Skin of body (tissue), 2 donors: ENCODE measurements around the gene LINC00632. TPM values are rescaled to one million over a fixed set of nuclear protein-coding genes. Genes with fewer than 3 reads are reported as not detected.
"Not testable (repeated sequence)": the region's sequence is repeated elsewhere in the genome, so short reads cannot be mapped to it uniquely, and the experiment has no call there.

ENCODE experiments used
- DNase-seq: peaks from one replicate; lab custom pipeline; 2025; lab: John Stamatoyannopoulos, UW
- total RNA-seq: library from RNA; depleted of rRNA; stranded (reverse); fragments of >200 nt; gene quantifications from one replicate; pipeline ENCODE4 v1.2.3, GENCODE V29; 2014

The LINC00632 gene
- total RNA-seq = 61.9 TPM

DNA sequence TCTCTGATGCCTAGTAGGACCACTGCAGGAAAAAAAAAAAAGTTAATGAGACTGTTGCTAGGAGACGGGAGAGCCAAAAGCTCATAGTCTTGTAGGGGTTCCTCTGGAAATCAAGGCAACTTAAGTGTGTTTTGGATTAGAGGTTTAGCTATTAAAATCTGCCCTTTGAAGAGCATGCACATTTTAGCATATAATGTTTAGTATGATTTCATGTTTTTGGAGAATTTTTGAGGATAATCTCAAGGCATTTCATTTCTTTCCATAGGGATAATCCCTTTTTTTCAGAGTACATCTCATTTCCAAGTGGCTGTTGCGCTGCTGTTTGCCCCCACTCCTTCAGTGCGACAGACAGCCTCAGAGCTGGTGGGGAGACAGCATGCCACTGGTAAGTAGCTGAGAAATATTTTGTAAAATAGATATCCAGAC lies at the start of gene LINC00632:
LINC00632 (plus strand) TSS at position 339 of the 426 bp plus-strand sequence.
- DNase-seq = no peak

DNA sequence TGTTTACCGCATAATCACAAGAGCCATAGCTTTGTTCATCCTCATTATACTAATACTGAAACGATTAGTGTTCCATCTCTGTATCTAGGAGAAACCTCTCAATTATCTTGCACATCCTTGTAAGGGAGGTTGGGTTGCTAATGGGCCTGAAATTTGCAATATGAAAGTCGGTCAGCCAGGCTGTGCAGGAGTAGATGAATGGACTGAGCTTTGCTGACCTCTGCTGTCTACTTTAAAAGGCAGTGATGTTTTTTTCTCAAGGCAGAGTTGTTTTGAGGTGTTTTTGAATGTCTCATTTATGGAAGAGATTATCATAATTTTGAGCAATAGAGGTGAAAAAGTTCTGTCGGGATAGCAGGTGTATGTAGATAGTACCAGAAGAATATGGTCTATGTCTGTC lies 47.9 kb upstream of the LINC00632 start:
- no peak for DNase-seq

DNA sequence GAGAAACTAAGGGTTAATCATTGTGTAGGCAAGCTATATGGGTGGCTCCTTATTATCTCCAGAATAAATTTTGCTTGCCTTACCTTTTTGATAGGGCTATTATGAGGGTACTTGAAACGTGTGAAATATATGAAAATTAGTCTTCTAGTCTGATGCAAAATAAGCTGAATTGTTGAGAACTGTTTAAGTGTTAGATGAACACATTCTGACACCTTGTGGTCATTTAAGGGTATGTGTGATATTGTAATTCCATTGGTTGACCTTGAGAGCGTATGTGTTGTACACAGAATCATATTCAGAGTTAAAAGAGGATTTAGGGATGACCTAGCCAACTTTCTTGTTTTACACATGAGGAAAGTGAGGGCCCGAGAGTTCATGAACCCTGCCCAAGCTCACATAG lies 44.6 kb upstream of the LINC00632 start:
- DNase-seq = no peak

DNA sequence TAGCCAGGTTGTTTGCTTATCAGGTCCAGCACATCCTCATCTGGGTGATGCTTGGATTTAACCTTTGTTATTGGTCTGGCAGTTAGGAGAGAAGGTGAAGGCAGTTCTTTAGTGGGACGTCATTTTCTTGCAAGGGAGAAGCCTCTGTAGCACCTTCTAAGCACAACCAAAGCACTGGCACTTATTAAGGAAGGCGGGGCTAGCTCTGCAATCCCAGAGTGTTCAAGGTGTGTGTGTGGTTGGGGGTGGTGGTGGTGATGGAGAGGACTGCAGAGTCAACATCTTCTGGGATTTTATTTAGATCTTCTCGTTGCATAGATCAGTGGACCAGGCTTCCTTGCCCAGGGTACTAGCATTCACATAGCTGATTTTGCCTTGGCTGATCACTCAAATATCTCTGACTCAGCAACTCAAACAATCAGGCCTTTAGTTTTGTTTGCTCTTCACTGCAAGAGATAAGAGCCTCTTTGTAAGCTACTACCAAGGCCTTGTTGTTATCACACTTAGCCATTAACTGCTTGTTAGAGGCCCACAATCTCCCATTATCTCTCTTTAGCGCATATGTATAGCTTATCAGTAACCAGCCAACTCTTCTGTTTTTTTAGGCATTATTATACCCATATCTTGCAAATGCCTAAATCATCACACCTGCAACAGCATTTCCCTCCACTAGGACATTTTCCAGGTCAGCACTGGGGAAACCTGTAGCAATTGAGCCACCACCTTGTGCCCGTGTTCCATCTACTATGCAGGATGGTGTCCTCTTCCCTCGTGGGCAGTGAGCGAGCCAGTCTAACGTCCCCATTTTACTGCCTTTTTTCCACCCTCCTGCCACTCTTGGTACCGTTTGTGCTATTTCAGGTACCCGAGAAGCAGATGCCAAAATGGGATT lies 36.5 kb upstream of the LINC00632 start:
- no peak for DNase-seq

DNA sequence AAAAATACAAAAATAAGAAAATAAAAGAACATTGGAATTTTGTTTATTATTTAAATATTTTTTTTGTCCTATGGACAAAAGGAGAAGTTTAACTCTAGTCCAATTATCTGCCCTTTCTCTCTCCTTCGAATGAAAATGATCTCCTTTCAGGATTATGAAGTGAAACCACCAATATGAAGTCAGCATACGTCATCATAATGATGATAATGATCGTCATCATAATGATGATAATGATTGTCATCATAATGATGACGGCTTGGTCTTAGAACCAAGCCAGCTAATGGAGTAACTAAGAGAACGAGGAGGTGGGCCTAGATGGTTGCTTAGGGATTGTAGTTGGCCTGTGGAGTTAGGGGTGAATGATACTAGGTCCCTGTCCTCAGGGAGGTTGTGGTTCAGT lies 21.9 kb upstream of the LINC00632 start:
- DNase-seq = no peak

DNA sequence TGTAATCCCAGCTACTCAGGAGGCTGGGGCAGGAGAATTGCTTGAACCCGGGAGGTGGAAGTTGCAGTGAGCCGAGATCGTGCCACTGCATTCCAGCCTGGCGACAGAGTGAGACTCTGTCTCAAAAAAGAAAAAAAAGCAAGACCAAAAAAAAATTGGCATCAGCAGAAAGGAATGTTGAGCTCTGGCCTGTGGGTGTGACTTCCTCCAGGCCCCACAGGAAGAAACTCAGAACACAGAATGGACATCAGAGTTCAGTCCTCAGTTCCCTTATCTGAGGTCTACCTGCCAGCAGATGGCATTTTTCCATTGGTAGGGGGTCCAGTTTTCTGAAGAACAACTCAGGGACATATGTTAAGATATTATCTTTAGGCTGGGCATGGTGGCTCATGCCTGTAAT lies 18.0 kb upstream of the LINC00632 start:
- not testable (repeated sequence) for DNase-seq

DNA sequence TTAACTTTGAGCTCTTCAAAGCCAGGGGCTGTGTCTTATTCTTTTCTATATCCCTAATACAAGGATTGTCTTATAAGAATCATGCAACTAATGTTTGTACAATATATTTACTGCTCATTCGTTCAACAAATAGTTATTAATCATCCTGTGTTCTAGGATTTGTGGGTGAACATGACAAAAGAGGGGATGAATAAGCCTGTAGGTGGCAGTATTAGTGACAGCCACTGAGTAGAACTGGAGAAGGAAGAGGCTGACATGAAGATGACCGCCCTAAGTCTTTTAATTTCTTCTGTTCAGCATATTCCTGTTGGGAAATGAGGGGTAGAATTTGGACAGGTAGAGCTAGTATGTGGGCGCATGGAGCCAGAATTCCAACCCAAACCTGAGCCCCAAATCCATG lies 11.9 kb upstream of the LINC00632 start:
- no peak for DNase-seq

DNA sequence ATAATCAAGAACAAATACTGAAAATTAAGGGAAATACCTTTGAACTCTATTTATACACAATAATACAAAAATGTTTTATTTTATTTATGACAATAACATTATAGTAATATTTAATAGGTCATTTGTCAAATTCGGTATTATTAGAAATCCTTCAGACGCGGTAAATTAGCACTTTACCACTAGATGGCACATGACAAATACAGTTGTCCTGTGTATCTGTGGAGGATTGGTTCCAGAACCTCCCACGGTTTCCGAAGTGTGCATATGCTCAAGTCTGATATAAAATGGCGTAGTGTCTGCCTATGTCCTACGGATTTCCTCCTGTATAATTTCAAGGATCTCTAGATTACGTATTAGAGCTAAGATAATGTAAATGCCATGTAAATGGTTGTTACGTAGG lies 8.1 kb upstream of the LINC00632 start:
- DNase-seq = peak; percentile 19

DNA sequence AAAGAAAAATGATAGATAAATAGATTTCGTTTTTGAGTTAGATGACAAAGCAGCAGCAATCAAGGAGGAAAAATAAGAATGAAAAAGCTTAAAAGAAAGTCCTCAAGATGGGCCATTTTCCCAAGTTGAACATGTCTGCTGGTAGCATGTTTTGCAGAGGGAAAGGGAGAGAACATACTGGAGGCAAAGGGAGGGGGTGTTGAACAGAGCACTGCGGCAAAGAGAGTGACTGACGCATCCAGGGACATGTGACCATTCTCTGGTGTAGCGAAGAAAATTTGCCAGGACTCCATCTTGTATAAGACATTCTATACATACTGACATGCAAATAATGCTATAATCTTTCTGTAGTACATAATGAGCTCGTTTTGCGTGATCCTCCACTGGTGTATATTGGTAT lies 1.2 kb downstream of the LINC00632 start:
- peak; percentile 38 for DNase-seq

DNA sequence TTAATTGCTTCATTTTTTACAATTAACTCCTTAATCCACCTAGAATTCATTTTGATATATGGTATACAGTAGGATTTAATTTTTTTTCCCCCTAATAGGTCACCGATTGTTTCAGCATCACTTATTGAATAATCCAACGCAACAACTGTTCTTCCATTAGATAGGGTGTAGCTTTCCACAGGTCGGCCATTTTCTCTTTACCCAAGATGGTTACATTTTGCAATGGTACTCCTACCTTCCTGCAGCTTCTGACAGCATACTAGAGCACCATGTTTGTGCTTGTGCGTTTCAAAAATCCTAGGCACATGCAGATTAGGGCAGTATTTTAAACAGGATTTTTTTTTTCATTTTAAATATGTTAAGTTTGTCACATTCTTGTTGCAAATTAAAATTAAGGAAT lies 2.3 kb downstream of the LINC00632 start:
- DNase-seq = no peak

DNA sequence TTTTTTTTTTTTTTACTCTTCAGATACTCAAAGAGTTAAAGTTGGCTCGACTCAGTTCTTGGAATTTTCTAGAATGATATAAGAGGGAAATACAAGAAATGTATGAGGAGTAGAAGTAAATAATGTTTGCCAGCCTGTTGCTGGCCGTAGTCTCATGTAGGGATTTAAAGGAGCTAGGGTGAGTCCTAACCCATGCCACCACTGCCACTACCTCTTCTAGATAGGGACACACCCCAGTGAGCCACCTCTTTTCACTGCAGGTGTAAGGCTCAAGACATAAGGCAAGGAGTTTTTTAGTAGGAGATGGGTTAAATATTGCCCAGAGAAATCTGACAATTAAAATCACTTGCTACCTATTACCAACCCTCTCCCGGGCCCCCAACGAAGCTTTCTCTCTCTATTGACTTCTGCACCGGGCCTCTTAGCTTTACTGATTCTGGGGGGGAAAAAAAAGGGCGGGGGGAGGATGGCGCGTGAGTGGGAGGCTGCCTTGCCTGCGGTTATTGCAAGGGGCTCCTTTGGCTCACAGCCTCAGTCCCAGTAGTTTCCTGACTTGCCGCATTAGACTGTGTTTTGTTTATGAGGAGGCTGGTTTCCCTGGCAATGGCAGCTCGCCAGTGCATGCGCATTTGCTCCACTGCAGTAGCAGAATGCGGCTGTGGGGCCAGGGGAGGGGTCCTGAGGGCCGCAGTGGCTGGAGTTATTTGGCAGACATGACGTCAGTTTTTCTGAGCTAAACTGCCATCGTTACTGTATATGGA lies 3.0 kb downstream of the LINC00632 start:
- DNase-seq = peak; percentile 71

DNA sequence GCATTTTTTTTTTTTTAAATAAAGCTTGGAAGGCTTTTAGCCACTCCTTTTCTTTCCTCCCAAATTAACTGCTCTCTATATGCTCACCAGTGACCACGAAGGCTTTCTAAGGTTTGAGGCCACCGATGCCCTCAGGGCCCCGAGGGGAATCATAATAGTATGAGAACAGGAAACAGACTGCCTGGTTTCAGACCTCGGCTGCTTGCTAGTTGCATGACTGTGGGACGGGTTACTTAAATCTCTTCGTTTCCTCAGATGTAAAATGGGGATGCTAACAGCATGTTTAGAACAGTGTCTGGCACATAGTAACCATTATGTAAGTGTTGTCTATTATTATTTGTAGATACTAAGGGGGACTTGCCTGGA lies 3.6 kb downstream of the LINC00632 start:
- peak; percentile 48 for DNase-seq

DNA sequence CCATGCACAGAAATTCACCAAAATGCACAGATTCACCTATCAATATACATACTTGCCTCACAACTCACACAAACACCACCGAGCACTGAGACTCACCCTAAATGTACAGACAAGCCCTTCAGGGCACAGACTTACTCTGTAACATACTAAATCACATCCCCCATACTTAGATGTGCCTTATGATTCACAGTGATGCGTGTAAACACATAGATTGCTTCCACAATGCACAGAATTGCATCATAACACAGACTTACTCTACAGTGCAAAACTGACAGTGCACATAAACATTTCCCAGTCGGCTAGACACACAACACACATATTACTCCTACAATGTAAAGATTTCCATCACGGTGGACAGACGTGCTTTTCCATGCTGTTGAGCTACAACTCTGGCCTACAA lies 6.2 kb downstream of the LINC00632 start:
- DNase-seq = no peak

DNA sequence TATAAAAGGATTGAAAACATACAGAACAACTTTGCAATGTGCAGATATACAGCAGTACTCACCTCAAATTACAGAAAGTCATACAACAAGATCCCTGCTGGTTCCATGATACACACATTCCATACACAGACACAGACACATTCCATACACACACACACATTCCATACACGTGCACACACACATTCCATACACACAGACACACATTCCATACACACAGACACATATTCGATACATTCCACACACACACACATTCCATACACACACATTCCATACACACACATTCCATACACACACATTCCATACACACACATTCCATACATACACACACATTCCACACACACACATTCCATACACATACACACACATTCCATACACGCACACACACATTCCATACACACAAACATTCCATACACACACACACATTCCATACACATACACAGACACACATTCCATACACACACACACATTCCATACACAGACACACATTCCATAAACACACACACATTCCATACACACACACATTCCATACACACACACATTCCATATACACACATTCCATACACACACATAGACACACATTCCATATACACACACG lies 13.7 kb downstream of the LINC00632 start:
- DNase-seq = no peak

DNA sequence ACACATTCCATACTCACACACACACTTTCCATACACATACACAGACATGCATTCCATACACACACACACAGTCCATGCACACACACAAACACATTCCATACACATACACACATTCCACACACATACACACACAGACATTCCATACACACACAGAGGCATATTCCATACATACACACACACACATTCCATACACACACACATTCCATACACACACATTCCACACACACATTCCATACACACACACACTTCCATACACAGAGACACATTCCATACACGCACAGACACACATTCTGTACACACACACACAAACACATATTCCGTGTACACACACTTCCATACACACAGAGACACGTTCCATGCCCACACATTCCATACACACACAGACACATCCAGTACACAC lies 14.8 kb downstream of the LINC00632 start:
- no peak for DNase-seq

DNA sequence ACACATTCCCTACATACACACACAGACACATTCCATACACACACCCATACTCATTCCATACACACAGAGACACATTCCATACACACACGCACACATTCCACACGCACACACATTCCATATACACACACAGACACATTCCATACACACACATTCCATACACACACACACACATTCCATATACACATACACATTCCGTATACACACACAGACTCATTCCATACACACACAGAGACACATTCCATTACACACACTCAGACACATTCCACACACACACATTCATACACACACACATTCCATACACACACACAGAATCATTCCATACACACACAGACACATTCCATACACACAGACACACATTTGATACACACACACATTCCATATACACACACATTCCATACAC lies 15.2 kb downstream of the LINC00632 start:
- no peak for DNase-seq

DNA sequence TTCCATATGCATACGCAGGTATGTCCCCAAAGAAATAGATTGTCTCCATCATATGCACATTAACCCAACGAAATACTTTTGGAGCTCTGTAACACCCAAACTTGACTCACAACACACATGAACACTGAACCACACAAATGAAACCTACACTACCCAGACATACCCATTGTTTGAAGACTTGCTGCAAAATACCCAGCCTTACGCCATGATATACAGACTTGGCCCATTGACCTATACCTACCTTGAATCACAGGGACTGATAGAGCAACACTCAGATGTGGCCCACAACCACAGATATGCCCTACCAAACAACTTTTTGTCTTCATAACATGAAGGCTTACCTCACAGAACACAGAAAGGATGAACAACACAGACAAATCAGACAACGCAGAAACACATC lies 15.9 kb downstream of the LINC00632 start:
- no peak for DNase-seq

DNA sequence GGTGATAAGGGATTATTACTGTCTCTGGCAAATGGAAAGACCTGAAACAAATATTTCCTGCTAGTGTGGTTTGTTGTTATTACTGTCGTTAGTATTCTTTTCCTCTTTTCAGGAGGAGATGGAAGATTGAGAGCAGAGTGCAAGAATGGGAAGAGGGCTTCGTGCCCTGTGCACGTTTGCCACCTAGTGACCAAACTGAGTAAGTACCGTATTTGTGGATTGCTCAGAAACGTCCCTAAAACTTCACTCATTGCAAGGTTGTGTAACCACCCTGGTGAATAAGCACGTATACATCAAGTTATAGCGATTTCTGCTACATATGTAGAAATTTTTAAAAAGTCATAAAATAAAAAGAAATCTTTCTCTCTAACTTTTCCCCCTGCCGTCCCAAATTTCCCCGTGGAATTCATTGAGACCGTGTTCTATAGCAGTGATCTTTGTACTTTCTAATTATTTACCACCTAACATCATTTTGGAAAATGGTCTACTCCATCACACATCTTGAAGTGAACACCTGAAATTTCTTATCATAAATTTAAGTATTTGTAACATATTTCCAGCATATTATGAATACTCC lies 24.3 kb downstream of the LINC00632 start:
- DNase-seq = peak; percentile 15

DNA sequence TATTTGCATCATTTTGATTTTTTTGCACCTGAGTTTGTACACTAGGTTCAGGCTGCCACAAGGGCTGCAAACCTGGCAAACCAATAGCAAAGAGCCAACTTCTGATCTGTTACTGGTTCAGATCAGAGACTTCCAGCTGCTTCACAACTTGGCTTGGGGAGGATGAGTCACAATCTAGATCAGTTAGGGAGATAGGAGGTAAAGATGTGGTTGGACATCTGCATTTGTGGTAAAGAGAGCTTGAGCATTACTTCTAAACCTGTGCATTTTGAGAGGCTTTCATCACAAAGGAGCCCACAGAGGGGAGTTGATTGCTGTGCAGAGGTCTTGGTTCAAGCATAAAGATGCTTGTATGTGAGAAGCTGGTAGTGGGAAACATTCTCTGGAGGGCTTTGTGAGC lies 34.5 kb downstream of the LINC00632 start:
- no peak for DNase-seq

DNA sequence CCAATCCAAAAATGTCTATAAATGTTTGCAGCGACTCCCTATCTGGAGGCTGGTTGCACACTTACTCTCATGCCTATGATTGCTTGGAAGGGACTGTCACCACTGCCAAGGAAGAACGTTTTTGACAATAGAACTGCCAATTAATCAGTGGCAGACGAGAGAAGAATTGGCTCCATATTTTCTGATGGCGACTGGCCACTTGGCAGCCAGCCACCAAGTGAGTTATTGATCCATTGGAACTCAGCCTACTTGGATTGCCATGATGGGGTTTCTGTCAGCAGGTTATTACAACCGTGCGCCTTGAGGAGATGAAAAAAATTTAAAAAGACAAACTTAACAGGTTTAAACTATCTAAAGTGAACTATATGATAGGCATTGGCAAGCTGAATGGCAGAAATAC lies 47.4 kb downstream of the LINC00632 start:
- DNase-seq = no peak

DNA sequence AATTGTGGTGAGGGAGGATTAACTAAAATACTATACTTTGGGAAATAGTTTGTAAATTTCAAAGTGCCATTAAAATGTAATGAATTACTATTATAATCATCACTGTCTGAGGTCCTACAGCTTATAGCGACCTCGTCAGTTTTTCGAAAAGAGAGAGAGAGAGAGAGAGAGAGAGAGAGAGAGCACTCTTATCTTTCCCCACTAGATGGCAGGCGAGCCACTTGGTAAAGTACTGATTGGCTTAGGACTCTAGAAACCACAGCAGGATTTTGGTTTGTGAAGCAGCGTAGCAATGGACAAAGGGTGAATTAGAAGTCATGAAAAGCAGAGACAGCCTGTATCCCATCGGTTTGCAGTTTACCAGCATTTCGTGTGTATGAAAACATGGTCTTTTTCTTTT lies 52.5 kb downstream of the LINC00632 start:
- DNase-seq = peak; percentile 42

DNA sequence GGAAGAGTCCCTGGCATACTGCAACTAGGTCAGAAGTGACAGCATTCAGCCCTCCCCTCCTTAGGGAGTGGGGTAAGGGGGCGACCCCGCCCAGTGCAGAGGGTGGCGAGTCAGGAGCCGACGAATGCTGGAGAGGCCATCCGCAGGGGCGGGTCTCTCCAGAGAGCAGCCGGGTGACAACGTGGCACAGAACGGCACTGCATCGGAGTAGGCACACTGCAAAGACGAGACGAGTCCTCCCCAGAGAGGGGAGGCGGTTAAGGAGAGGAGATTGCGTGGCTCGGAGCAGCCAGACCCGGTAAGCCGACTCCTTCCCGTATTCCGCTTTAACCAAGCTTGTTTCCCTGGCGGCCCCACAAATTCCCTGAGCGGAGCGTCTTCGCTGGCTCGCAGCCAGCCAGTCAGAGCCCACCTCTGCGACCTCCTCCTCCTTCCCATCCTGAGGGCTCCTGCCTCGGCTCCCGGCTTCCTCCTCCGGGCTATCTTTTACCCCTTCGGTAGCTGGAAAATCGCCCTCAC lies 54.9 kb downstream of the LINC00632 start:
- peak; percentile 39 for DNase-seq
